ENCODE measurements around the gene RPL10A.
"Not testable (repeated sequence)": the region's sequence is repeated elsewhere in the genome, so short reads cannot be mapped to it uniquely, and the experiment has no call there.

The RPL10A gene

GRCh38 chr6:35428421-35429149 is 39.6 kb upstream of the RPL10A start:
- DNase-seq (no peak), ATAC-seq (ENCODE audit: insufficient read depth, low read depth) (no peak)
- TF ChIP-seq CTCF (IDR thresholded peaks at IDR 0.05; ENCODE audit: borderline replicate concordance, extremely low read depth, low read length, poor library complexity, severe bottlenecking) (no peak), EZH2 (IDR thresholded peaks at IDR 0.05; ENCODE audit: borderline replicate concordance, low read depth, low read length, severe bottlenecking) (no peak)
- Histone ChIP-seq H3K4me1 (ENCODE audit: insufficient read depth, low read length) (no peaks in the 10 kb centered on the region), H2AFZ (ENCODE audit: low read depth, low read length) (no peak overlapping the region), H3K36me3 (ENCODE audit: insufficient read depth, low read length) (peaks cover 26% of the 10 kb centered on the region), H3K9ac (ENCODE audit: low read depth, low read length) (no peak overlapping the region), H3K4me3 (ENCODE audit: low read depth in 1 of 2, low read length in 2 of 2) (no peak overlapping the region), H3K4me2 (ENCODE audit: insufficient read depth, low read length) (no peak overlapping the region), H4K20me1 (ENCODE audit: insufficient read depth, low read length) (no peaks in the 10 kb centered on the region), H3K79me2 (ENCODE audit: insufficient read depth, low read length) (no peaks in the 10 kb centered on the region), H3K9me3 (ENCODE audit: insufficient read depth, low read length, severe bottlenecking) (peaks cover 15% of the 10 kb centered on the region), H3K27ac (ENCODE audit: low read length) (no peak overlapping the region), H3K27me3 (ENCODE audit: insufficient read depth, low read length, poor library complexity) (no peaks in the 10 kb centered on the region)

DNA sequence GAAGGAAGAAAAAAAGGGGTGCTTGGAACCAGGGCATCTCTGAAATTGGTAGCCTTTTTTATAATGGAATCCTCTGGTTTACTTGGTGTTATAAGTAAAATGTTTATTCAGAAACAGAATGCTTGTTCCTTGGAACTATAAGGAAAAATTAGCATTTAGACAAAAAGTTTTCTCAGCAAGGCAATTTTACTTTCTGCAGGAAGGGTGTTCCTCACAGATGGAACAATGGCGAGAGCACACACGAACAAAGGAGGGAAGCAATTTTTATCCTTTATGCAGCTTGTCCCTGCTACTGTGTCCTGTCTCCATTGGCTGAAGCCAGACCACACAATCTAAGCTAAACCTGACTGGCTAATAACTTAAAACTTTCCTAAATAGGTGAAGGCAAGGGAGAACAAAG is 38.7 kb upstream of the RPL10A start:
- ATAC-seq (ENCODE audit: insufficient read depth, low read depth) (no peak), DNase-seq (no peak)
- no peak overlapping the region for H3K4me3 ChIP-seq (ENCODE audit: low read depth in 1 of 2, low read length in 2 of 2)
- peaks cover 15% of the 10 kb centered on the region for H3K9me3 ChIP-seq (ENCODE audit: insufficient read depth, low read length, severe bottlenecking)
- H4K20me1 ChIP-seq (ENCODE audit: insufficient read depth, low read length) = no peaks in the 10 kb centered on the region
- TF ChIP-seq EZH2 (IDR thresholded peaks at IDR 0.05; ENCODE audit: borderline replicate concordance, low read depth, low read length, severe bottlenecking) = no peak
- no peak for TF ChIP-seq CTCF (IDR thresholded peaks at IDR 0.05; ENCODE audit: borderline replicate concordance, extremely low read depth, low read length, poor library complexity, severe bottlenecking)
- H3K4me2 ChIP-seq (ENCODE audit: insufficient read depth, low read length) = no peak overlapping the region
- no peak overlapping the region for H2AFZ ChIP-seq (ENCODE audit: low read depth, low read length)
- H3K79me2 ChIP-seq (ENCODE audit: insufficient read depth, low read length) = no peaks in the 10 kb centered on the region
- no peaks in the 10 kb centered on the region for H3K27me3 ChIP-seq (ENCODE audit: insufficient read depth, low read length, poor library complexity)
- H3K4me1 ChIP-seq (ENCODE audit: insufficient read depth, low read length) = no peaks in the 10 kb centered on the region
- H3K9ac ChIP-seq (ENCODE audit: low read depth, low read length) = no peak overlapping the region
- no peak overlapping the region for H3K27ac ChIP-seq (ENCODE audit: low read length)
- peaks cover 19% of the 10 kb centered on the region; the same call in 1 of the 2 replicates for H3K36me3 ChIP-seq (ENCODE audit: insufficient read depth, low read length)

- Histone ChIP-seq H2AFZ (ENCODE audit: low read depth, low read length) (no peak overlapping the region), H3K4me2 (ENCODE audit: insufficient read depth, low read length) (no peak overlapping the region), H3K27ac (ENCODE audit: low read length) (no peak overlapping the region), H3K36me3 (ENCODE audit: insufficient read depth, low read length) (0 out of 2 replicates have a peak, but pooled peaks cover 4% of the 10 kb centered on the region), H3K9ac (ENCODE audit: low read depth, low read length) (no peak overlapping the region), H4K20me1 (ENCODE audit: insufficient read depth, low read length) (no peaks in the 10 kb centered on the region), H3K4me1 (ENCODE audit: insufficient read depth, low read length) (no peaks in the 10 kb centered on the region), H3K79me2 (ENCODE audit: insufficient read depth, low read length) (no peaks in the 10 kb centered on the region), H3K4me3 (ENCODE audit: low read depth in 1 of 2, low read length in 2 of 2) (no peak overlapping the region), H3K9me3 (ENCODE audit: insufficient read depth, low read length, severe bottlenecking) (peaks cover 15% of the 10 kb centered on the region), H3K27me3 (ENCODE audit: insufficient read depth, low read length, poor library complexity) (no peaks in the 10 kb centered on the region)
- ATAC-seq (ENCODE audit: insufficient read depth, low read depth) (no peak), DNase-seq (no peak)
- TF ChIP-seq EZH2 (IDR thresholded peaks at IDR 0.05; ENCODE audit: borderline replicate concordance, low read depth, low read length, severe bottlenecking) (no peak), CTCF (IDR thresholded peaks at IDR 0.05; ENCODE audit: borderline replicate concordance, extremely low read depth, low read length, poor library complexity, severe bottlenecking) (no peak)
Observed at GRCh38 chr6:35432291-35432690, 35.9 kb upstream of the RPL10A start.

GRCh38 chr6:35432702-35433101 is 35.5 kb upstream of the RPL10A start:
- H3K27me3 ChIP-seq (ENCODE audit: insufficient read depth, low read length, poor library complexity); H2AFZ ChIP-seq (ENCODE audit: low read depth, low read length); H3K9ac ChIP-seq (ENCODE audit: low read depth, low read length); H3K4me3 ChIP-seq (ENCODE audit: low read depth in 1 of 2, low read length in 2 of 2); H3K36me3 ChIP-seq (ENCODE audit: insufficient read depth, low read length); DNase-seq; ATAC-seq (ENCODE audit: insufficient read depth, low read depth); H3K4me2 ChIP-seq (ENCODE audit: insufficient read depth, low read length); H3K27ac ChIP-seq (ENCODE audit: low read length); H4K20me1 ChIP-seq (ENCODE audit: insufficient read depth, low read length); H3K4me1 ChIP-seq (ENCODE audit: insufficient read depth, low read length); H3K79me2 ChIP-seq (ENCODE audit: insufficient read depth, low read length): not testable (repeated sequence)
- H3K9me3 ChIP-seq (ENCODE audit: insufficient read depth, low read length, severe bottlenecking) = peaks cover 15% of the 10 kb centered on the region
